ENCODE data around the gene MRAP2.

The MRAP2 gene

GRCh38 chr6:84052204-84052882 is 18.8 kb downstream of the MRAP2 start:
- H3K4me1 ChIP-seq (ENCODE audit: insufficient read depth, insufficient read length): peaks cover 4% of the 10 kb centered on the region
- no peaks in the 10 kb centered on the region for H3K9me3 ChIP-seq (ENCODE audit: insufficient read depth, low read length)
- TF ChIP-seq ZNF274 (IDR thresholded peaks at IDR 0.05; ENCODE audit: low read depth, low read length) (no peak), SUZ12 (IDR thresholded peaks at IDR 0.05; ENCODE audit: extremely low read depth, insufficient read depth, insufficient read length) (no peak), YY1 (IDR thresholded peaks at IDR 0.05; ENCODE audit: insufficient read depth, insufficient read length) (no peak)
- H3K36me3 ChIP-seq (ENCODE audit: insufficient read depth, insufficient read length, low read length): no peaks in the 10 kb centered on the region
- H3K9ac ChIP-seq (ENCODE audit: insufficient read length, low read depth): peak overlapping the region; percentile 56
- H3K27me3 ChIP-seq (ENCODE audit: insufficient read depth, insufficient read length): no peaks in the 10 kb centered on the region
- peak overlapping the region; percentile 15 for H3K4me3 ChIP-seq (ENCODE audit: insufficient read length, low read depth)
- peak; percentile 48 for DNase-seq (ENCODE audit: low read depth, low spot score)

- TF ChIP-seq SUZ12 (IDR thresholded peaks at IDR 0.05; ENCODE audit: extremely low read depth, insufficient read depth, insufficient read length) (no peak), YY1 (IDR thresholded peaks at IDR 0.05; ENCODE audit: insufficient read depth, insufficient read length) (no peak), ZNF274 (IDR thresholded peaks at IDR 0.05; ENCODE audit: low read depth, low read length) (no peak)
- Histone ChIP-seq H3K4me1 (ENCODE audit: insufficient read depth, insufficient read length) (peaks cover 4% of the 10 kb centered on the region), H3K9me3 (ENCODE audit: insufficient read depth, low read length) (no peaks in the 10 kb centered on the region), H3K4me3 (ENCODE audit: insufficient read length, low read depth) (no peak overlapping the region), H3K27me3 (ENCODE audit: insufficient read depth, insufficient read length) (no peaks in the 10 kb centered on the region), H3K36me3 (ENCODE audit: insufficient read depth, insufficient read length, low read length) (no peaks in the 10 kb centered on the region), H3K9ac (ENCODE audit: insufficient read length, low read depth) (no peak overlapping the region)
- DNase-seq (ENCODE audit: low read depth, low spot score): no peak
These were observed 19.3 kb downstream of the MRAP2 start for GRCh38 chr6:84052883-84053241.

- H3K4me3 ChIP-seq (ENCODE audit: insufficient read length, low read depth): no peak overlapping the region
- TF ChIP-seq YY1 (IDR thresholded peaks at IDR 0.05; ENCODE audit: insufficient read depth, insufficient read length) (no peak), SUZ12 (IDR thresholded peaks at IDR 0.05; ENCODE audit: extremely low read depth, insufficient read depth, insufficient read length) (no peak)
- no peaks in the 10 kb centered on the region for H3K27me3 ChIP-seq (ENCODE audit: insufficient read depth, insufficient read length)
- H3K9me3 ChIP-seq (ENCODE audit: insufficient read depth, low read length): no peaks in the 10 kb centered on the region
- no peaks in the 10 kb centered on the region for H3K36me3 ChIP-seq (ENCODE audit: insufficient read depth, insufficient read length, low read length)
- H3K9ac ChIP-seq (ENCODE audit: insufficient read length, low read depth): no peak overlapping the region
- peaks cover 4% of the 10 kb centered on the region for H3K4me1 ChIP-seq (ENCODE audit: insufficient read depth, insufficient read length)
- DNase-seq (ENCODE audit: low read depth, low spot score): no peak
These were observed 22.1 kb downstream of the MRAP2 start for GRCh38 chr6:84055647-84056046.

GRCh38 chr6:84057908-84058307 is 24.3 kb downstream of the MRAP2 start:
- no peak for DNase-seq (ENCODE audit: low read depth, low spot score)
- Histone ChIP-seq H3K9ac (ENCODE audit: insufficient read length, low read depth) (no peak overlapping the region), H3K4me3 (ENCODE audit: insufficient read length, low read depth) (no peak overlapping the region)

GRCh38 chr6:84059082-84059481 is 25.5 kb downstream of the MRAP2 start:
- no peaks in the 10 kb centered on the region for H3K4me1 ChIP-seq (ENCODE audit: insufficient read depth, insufficient read length)
- TF ChIP-seq YY1 (IDR thresholded peaks at IDR 0.05; ENCODE audit: insufficient read depth, insufficient read length) (no peak), ZNF274 (IDR thresholded peaks at IDR 0.05; ENCODE audit: low read depth, low read length) (no peak), SUZ12 (IDR thresholded peaks at IDR 0.05; ENCODE audit: extremely low read depth, insufficient read depth, insufficient read length) (no peak)
- DNase-seq (ENCODE audit: low read depth, low spot score): no peak
- H3K9me3 ChIP-seq (ENCODE audit: insufficient read depth, low read length): no peaks in the 10 kb centered on the region
- no peak overlapping the region for H3K9ac ChIP-seq (ENCODE audit: insufficient read length, low read depth)
- no peaks in the 10 kb centered on the region for H3K36me3 ChIP-seq (ENCODE audit: insufficient read depth, insufficient read length, low read length)
- H3K27me3 ChIP-seq (ENCODE audit: insufficient read depth, insufficient read length): no peaks in the 10 kb centered on the region
- H3K4me3 ChIP-seq (ENCODE audit: insufficient read length, low read depth): no peak overlapping the region

More at GRCh38 chr6:84057908-84058307, 24.3 kb downstream of the MRAP2 start:
- H3K27me3 ChIP-seq (ENCODE audit: insufficient read depth, insufficient read length): no peaks in the 10 kb centered on the region
- H3K4me1 ChIP-seq (ENCODE audit: insufficient read depth, insufficient read length): no peaks in the 10 kb centered on the region
- no peaks in the 10 kb centered on the region for H3K9me3 ChIP-seq (ENCODE audit: insufficient read depth, low read length)
- TF ChIP-seq ZNF274 (IDR thresholded peaks at IDR 0.05; ENCODE audit: low read depth, low read length) (no peak), YY1 (IDR thresholded peaks at IDR 0.05; ENCODE audit: insufficient read depth, insufficient read length) (no peak), SUZ12 (IDR thresholded peaks at IDR 0.05; ENCODE audit: extremely low read depth, insufficient read depth, insufficient read length) (no peak)
- H3K36me3 ChIP-seq (ENCODE audit: insufficient read depth, insufficient read length, low read length): no peaks in the 10 kb centered on the region

GRCh38 chr6:84061174-84061573 is 27.6 kb downstream of the MRAP2 start:
- no peaks in the 10 kb centered on the region for H3K4me1 ChIP-seq (ENCODE audit: insufficient read depth, insufficient read length)
- H3K9me3 ChIP-seq (ENCODE audit: insufficient read depth, low read length): no peaks in the 10 kb centered on the region
- H3K4me3 ChIP-seq (ENCODE audit: insufficient read length, low read depth): no peak overlapping the region
- H3K27me3 ChIP-seq (ENCODE audit: insufficient read depth, insufficient read length): no peaks in the 10 kb centered on the region
- no peaks in the 10 kb centered on the region for H3K36me3 ChIP-seq (ENCODE audit: insufficient read depth, insufficient read length, low read length)
- no peak overlapping the region for H3K9ac ChIP-seq (ENCODE audit: insufficient read length, low read depth)
- TF ChIP-seq YY1 (IDR thresholded peaks at IDR 0.05; ENCODE audit: insufficient read depth, insufficient read length) (no peak), SUZ12 (IDR thresholded peaks at IDR 0.05; ENCODE audit: extremely low read depth, insufficient read depth, insufficient read length) (no peak), ZNF274 (IDR thresholded peaks at IDR 0.05; ENCODE audit: low read depth, low read length) (no peak)
- DNase-seq (ENCODE audit: low read depth, low spot score): no peak

GRCh38 chr6:84061613-84062398 is 28.2 kb downstream of the MRAP2 start:
- H3K9me3 ChIP-seq (ENCODE audit: insufficient read depth, low read length): no peaks in the 10 kb centered on the region
- no peaks in the 10 kb centered on the region for H3K36me3 ChIP-seq (ENCODE audit: insufficient read depth, insufficient read length, low read length)
- no peak overlapping the region for H3K9ac ChIP-seq (ENCODE audit: insufficient read length, low read depth)
- DNase-seq (ENCODE audit: low read depth, low spot score): no peak
- TF ChIP-seq ZNF274 (IDR thresholded peaks at IDR 0.05; ENCODE audit: low read depth, low read length) (no peak), SUZ12 (IDR thresholded peaks at IDR 0.05; ENCODE audit: extremely low read depth, insufficient read depth, insufficient read length) (no peak), YY1 (IDR thresholded peaks at IDR 0.05; ENCODE audit: insufficient read depth, insufficient read length) (no peak)
- no peaks in the 10 kb centered on the region for H3K4me1 ChIP-seq (ENCODE audit: insufficient read depth, insufficient read length)
- no peak overlapping the region for H3K4me3 ChIP-seq (ENCODE audit: insufficient read length, low read depth)
- H3K27me3 ChIP-seq (ENCODE audit: insufficient read depth, insufficient read length): no peaks in the 10 kb centered on the region

Data from NT2/D1 (cell line).